ENCODE measurements around the gene ZNF784.
A peak's percentile ranks its signal among the peaks of the same experiment; 100 is the strongest.

Gene ZNF784

DNA sequence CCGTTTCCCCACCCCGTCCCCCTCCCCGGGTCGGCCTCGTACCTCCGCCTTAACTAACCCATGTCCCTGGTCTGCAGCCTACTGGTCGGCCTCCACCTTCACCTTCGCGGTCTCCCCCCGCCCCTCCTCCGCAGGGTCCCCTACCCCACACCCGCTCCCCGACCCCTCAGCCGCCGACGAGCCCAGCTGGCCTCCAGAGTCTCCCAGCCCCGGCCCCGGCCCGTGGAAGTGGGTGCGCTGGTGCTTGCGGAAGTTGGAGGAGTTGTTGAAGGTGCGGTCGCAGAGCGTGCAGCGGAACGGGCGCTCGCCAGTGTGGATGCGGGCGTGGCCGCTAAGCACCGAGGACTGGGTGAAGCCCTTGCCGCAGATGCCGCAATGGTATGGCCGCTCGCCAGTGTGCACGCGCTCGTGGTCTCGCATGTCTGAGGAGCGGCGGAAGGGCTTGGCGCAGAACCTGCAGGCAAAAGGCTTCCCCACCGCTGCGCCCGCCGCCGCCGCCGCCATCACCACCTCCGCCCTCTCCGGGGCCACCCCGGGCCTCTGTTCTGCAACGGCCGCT, 2.6 kb downstream of the ZNF784 start:
- DNase-seq (ENCODE audit: low read depth in 2 of 2), result no peak

DNA sequence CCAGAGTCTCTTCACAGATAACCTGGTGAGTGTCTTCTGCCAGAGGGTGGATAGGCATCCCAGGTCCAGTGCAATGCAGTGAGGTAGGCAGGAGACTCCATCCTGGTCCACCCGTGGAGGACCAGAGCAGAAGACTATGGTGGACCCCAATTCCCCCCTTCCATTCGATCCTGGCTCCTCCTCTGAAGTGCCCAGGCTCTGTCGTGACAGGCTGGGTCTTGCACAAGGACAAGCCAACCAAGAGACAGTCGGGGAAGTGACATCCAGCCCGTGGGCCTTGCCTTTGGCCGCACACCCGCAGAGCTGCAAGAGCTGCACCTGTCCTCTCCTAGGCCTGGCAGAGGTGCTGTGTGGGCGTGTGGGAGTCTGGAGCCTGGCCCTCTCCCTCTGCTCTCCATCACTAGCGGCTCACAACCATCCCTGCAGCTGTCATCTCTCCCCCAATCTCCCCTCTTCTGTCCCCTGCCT, 3.1 kb downstream of the ZNF784 start:
- DNase-seq (ENCODE audit: low read depth in 2 of 2), result no peak

DNA sequence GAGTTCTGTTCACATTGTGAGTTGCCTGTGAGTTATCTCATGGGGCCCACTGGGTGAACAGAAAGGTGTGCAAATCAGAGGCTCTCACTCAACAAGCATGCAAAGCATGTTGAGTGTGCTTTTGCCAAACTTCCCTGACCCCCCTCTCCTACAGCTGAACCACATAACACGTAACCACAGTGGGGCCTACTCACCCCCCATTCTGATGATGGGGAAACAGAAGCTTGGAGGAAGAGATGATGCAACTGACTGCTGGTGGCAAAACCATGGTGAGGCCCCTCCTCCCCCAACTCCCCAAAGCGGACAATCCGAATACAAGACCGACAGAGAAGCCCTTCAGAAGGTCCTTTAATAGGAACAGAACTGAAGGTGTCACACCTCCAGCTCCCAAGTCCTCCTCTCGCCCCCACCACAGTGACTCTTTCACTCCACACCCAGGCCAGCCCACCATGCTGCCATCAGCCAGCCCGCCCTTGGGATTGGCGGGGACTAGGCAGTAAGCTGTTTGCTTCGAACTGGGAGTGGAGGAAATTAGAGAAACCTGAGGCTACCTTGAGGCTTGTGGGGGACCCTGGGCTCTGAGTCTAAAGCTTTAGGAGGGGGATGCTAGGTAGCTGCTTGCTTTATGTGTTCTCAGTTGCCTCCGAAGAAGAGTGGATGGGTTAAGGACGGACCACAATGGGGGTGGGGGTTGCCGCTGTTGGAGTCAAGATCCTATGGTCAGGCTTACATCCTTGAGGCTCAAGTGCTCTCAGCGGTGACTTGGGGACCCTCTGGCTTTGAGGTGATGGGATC, 3.8 kb downstream of the ZNF784 start:
- peak; percentile 68 to 69 for DNase-seq (ENCODE audit: low read depth in 2 of 2)

DNA sequence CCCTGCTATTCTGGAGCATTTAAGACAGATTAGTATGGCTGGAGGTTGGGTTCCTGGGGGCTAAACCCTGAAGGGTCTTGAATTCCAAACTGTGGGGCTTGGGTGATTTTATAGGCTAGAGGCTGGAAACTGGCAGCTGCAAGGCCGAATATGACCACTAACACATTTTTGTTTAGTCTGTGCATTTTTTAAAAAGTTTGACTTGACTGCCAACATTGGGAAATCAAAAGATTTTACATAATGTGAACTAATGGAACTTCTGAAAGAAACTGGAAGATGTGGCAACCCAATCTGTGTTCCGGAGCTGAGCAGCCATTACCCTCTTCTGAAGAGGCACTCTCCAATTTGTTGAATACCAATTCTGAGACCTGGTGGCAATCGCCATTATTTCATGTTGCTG, 5.1 kb downstream of the ZNF784 start:
- DNase-seq (ENCODE audit: low read depth in 2 of 2), result no peak

DNA sequence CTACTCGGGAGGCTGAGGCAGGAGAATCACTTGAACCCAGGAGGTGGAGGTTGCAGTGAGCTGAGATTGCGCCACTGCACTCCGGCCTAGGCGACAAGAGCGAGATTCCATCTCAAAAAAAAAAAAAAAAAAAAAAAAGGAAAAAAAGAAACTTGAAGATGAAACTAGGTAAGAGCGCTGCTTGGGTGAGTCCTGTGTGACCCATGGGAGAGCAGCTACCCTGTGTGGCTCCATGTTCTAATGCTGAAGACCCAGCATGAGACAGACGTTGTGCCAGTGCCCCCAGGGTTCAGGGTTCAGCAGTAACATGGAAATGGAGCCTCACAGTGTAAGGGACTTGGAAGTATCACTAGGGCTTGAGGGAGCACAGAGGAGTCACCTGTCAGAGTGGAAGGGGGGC, 5.9 kb downstream of the ZNF784 start:
- no peak for DNase-seq (ENCODE audit: low read depth in 2 of 2)

DNA sequence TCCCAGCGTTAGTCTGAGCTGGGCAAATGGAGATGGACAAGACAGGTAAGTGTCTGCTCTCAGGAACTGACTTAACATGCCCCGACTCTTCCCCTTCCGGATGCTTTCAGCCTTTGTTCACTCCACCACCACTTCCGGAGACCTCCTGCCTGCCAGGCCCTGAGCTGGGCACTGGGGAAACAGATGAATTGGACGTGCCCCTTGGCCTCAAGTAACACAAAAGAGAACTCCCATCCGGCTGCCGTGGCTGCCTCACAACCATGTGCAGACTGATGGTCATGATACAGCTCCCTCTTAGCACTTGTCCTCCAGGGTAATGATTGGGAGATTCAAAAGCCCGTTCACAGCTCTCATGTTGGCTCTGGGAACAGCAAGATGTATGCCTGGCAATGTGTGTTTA, 6.9 kb downstream of the ZNF784 start:
- DNase-seq (ENCODE audit: low read depth in 2 of 2), result no peak

DNA sequence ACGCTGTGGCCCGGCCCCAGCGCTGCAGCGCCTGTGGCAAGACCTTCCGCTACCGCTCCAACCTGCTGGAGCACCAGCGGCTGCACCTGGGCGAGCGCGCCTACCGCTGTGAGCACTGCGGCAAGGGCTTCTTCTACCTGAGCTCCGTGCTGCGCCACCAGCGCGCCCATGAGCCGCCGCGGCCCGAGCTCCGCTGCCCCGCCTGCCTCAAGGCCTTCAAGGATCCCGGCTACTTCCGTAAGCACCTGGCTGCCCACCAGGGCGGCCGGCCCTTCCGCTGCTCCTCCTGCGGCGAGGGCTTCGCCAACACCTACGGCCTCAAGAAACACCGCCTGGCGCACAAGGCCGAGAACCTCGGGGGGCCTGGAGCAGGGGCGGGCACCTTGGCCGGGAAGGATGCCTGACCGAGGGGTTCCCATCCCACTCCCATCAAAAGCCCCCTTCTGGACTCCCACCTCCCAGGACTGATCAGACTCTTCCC, 7.9 kb downstream of the ZNF784 start:
- DNase-seq (ENCODE audit: low read depth in 2 of 2), result no peak

DNA sequence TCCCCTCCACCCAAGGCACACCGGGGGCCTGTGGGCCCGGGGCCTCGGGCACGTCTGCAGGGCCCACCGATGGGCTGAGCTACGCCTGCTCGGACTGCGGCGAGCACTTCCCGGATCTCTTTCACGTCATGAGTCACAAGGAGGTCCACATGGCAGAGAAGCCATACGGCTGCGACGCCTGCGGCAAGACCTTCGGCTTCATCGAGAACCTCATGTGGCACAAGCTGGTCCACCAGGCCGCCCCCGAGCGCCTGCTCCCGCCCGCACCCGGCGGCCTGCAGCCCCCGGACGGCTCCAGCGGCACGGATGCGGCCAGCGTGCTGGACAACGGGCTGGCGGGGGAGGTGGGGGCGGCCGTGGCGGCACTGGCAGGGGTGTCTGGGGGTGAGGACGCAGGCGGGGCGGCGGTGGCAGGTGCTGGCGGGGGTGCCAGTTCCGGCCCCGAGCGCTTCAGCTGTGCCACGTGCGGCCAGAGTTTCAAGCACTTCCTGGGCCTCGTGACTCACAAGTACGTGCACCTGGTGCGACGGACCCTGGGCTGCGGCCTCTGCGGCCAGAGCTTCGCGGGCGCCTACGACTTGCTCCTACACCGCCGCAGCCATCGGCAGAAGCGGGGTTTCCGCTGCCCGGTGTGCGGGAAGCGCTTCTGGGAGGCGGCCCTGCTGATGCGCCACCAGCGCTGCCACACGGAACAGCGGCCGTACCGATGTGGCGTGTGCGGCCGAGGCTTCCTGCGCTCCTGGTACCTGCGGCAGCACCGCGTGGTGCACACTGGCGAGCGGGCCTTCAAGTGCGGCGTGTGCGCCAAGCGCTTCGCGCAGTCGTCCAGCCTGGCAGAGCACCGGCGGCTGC, 8.6 kb downstream of the ZNF784 start:
- no peak for DNase-seq (ENCODE audit: low read depth in 2 of 2)

DNA sequence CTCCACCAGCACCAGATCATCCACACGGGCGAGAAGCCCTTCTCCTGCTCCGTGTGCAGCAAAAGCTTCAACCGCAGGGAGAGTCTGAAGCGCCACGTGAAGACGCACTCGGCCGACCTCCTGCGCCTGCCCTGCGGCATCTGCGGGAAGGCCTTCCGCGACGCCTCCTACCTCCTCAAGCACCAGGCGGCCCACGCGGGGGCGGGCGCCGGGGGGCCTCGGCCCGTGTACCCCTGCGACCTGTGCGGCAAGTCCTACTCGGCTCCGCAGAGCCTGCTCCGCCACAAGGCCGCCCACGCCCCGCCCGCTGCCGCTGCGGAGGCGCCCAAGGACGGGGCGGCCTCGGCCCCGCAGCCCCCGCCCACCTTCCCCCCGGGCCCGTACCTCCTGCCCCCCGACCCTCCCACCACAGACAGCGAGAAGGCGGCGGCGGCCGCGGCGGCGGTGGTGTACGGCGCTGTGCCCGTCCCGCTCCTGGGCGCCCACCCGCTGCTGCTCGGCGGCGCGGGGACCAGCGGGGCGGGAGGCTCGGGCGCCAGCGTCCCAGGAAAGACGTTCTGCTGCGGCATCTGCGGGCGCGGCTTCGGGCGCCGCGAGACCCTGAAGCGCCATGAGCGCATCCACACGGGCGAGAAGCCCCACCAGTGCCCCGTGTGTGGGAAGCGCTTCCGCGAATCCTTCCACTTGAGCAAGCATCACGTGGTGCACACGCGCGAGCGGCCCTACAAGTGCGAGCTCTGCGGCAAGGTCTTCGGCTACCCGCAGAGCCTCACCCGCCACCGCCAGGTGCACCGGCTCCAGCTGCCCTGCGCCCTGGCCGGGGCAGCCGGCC, 9.4 kb downstream of the ZNF784 start:
- no peak for DNase-seq (ENCODE audit: low read depth in 2 of 2)

DNA sequence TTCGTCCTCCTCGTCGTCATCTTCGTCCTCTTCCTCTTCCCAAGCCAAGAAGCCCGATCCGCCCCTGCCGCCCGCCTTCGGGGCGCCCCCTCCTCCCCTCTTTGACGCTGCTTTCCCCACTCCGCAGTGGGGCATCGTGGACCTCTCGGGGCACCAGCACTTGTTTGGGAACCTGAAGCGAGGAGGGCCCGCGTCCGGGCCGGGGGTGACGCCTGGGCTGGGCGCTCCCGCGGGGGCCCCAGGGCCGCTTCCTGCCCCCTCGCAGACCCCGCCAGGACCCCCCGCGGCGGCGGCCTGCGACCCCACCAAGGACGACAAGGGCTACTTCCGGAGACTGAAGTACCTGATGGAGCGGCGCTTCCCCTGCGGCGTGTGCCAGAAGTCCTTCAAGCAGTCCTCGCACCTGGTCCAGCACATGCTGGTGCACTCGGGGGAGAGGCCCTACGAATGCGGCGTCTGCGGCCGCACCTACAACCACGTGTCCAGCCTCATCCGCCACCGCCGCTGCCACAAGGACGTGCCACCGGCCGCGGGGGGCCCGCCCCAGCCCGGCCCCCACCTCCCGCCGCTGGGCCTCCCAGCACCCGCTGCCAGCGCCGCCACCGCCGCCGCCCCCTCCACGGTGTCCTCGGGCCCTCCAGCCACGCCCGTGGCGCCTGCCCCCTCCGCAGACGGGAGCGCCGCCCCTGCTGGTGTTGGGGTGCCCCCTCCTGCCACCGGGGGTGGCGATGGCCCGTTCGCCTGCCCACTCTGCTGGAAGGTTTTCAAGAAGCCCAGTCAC, 10.2 kb downstream of the ZNF784 start:
- no peak for DNase-seq (ENCODE audit: low read depth in 2 of 2)

DNA sequence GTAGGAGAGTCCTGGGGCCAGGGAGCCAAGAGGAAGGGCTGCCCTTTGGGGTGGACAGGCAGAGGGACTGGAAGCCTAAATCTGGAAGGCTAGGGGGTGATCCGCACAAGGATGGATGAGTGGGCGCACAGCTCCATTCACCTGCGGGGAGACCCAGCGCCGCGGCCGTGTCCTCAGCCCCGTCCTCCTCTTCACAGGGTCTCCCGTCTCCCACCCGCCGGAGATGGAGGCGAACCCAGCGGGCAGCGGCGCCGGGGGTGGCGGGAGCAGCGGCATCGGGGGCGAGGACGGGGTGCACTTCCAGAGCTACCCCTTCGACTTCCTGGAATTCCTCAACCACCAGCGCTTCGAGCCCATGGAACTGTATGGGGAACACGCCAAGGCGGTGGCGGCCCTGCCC, 11.0 kb downstream of the ZNF784 start:
- DNase-seq (ENCODE audit: low read depth in 2 of 2), result no peak

DNA sequence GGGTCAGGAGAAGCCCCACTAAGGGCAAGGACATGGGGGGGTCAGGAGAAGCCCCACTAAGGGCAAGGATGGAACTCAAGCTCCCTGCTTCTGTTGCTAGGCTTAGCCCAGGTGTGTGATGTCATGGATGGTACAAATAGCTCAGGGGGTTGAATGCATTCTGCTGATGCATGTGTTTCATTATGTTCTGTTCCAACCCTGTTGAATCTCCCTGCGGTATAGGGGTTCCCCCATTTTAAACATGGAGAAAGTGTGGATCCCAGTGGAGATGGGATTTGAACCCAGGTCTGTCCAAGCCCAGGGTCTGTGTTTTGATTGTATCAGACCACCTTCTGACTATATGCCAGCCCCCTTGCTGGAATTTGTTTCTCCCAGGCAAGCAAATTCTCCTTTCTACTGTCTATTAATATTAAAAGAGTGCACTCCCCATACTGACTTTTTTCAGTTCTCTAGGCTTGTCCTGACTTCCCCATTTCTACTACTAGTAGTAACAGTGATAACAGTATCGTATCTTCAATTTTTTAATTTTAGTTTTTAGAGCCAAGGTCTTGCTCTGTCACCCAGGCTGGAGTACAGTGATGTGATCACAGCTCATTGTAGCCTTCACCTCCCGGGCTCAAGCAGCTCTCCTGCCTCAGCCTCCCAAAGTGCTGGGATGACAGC, 12.3 kb downstream of the ZNF784 start:
- no peak for DNase-seq (ENCODE audit: low read depth in 2 of 2)

DNA sequence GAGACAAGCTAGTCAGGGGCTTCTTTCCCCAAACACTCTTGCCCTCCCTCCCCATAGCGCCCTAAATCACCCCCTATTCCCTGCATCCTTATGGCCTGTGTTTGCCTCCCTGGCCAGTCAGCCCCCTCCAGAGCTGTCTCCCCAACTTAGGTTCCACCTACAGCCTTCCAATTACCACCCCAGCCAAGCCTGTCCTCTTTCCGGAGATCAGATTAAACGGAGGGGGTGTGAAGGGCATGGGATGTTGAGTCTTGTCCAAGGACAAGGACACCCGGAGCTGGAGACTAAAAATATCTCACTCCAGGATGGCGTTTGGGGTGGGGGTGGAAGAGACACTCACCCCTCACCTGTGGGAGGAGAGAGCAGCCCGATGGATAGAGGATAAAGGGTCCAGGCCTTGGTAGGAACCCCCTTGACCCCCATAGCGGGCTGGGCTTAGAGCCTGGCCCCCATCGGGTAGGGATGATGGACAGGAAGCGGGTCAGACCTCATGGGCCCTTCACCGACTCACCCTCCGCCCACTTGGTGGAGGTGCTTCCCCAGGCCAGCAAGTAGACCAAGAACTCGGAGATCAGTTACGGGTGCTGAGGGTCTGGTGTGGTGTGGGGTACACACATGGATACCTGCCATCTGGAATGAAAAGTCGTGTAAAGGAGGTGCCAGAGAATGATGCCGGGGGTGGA, 12.9 kb downstream of the ZNF784 start:
- DNase-seq (ENCODE audit: low read depth in 2 of 2), result no peak

DNA sequence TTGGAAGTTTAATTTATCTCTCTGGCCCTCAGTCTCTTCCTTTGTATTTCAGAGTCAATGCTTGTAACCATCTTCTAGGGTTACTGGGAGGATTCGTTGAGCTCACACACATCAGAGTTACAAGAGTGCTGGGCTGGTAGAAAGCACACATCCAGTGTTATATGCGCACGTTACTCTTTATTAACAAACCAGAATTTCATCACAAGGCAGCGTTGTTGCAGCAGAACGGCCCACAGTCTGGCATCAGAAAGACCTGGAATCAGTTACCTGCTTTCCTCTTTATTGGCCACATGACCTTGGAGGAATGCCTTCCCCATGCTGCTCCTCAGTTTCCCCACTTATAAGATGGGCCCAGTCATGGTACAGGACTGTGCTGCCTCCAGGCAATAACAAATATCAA, 15.0 kb downstream of the ZNF784 start:
- DNase-seq (ENCODE audit: low read depth in 2 of 2), result no peak

DNA sequence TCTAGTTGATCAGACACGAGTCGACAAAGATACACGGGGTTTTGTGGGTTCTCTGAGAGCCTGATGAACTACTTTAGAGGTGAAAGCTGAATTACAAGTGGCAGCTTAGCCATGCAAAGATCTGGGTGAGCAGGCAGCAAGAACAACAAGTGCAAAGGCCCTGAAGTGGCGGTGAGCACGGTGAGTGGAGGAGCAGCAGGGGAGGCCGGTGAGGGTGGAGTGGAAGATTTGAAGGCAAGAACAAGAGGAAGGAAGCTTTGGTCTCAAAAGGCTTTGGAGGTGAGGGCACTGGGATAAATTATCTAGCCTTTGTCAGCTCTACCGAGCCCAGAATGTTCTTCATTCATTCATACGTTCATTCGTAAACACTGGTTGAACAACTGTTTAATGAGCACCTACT, 17.5 kb downstream of the ZNF784 start:
- no peak for DNase-seq (ENCODE audit: low read depth in 2 of 2)

DNA sequence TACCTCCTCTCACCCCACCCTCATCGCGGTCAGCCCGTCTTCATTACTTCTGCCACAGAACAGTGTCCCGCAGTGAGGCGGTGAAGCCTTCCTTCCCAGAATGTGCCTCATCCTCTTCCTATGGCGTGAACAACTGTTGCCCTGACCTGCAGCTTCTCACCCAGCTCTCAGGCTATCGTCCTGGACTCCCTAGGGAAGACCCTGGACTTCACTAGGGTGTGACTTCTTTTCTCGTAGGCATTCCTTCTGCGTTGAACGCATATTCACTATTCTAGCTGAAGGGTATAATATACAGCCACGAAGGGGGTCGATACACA, 17.9 kb downstream of the ZNF784 start:
- DNase-seq (ENCODE audit: low read depth in 2 of 2), result no peak

DNA sequence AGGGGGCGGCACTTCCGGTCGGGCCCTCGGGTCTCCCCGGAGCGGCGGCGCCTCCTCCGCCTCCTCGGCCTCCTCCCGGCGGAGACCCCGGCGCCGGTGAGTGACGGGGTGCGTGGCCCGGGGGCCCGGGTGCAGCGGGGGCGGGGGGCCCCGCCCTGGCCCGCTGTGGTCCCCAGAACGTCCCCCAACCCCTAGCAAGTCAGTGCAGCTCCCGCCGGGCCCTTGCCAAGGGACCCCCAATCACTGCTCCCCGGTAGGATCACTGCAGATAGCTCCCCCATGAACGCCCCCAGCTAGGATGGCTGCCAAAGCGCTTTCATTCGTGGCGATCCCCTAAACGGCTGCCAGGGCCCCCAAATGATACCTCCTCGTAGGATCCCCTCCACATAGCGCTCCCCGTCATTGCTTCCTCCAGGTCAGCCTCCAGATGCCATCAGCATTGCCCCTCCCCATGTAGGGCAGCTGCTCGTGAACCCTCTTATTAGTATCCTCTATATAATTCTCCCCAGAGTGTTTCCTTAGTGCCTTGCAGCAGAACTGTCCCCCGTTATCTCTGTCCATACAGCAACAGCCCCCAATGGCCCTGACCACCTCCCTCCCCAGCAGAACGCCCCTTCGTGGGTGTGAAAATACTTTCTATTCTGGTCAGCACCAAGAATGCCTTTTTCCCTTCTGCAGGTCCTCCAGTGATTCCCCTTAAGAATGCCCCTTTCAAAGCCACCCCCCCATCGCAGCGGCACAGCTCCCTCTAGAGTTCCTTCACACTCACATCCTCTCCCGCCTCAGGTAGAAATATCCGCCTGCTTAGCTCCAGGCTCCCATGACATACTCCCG, 18.5 kb downstream of the ZNF784 start, which contains the start of gene ZNF865:
ZNF865 (plus strand) TSS at position 11 of the 834 bp plus-strand sequence. CDS start 7,972 bp downstream, outside the sequence.
- DNase-seq (ENCODE audit: low read depth in 2 of 2), result peak; percentile 60 to 62

DNA sequence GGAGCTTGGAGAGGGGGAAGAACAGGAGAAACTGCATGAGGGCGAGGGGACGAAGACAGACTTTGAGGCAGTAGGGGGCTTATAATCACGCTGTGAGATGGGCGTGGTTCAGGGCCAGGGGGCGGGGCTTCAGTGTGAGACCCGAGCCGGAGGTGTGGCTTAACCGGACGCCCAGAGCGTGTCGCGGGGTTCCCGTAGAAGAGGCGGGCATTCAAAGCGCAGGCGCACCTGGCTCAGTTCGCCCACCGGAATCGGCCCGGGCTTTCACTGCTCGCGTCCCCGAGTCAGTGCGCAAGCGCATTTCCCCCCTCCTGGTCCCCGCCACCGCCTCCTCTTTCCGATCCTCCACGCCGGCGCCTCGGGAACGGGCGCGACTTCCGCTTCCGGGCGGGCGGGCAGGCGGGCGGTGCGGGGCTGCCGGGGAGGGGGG, 19.1 kb downstream of the ZNF784 start:
- DNase-seq (ENCODE audit: low read depth in 2 of 2), result peak; percentile 96

Data from fibroblast of skin of left quadriceps (primary cell).